CD8-positive, alpha-beta memory T cell (primary cell): Measurements from ENCODE around the gene OR1L6. TPM values are rescaled to one million over a fixed set of nuclear protein-coding genes. Genes with fewer than 3 reads are reported as not detected.

Source experiments
- CTCF ChIA-PET: fragments of 350-600 bp; sonication (Branson Sonifier 250); formaldehyde crosslinking; loops from one replicate; lab custom pipeline; 2021; ENCODE audit warnings: antibody characterized with exemption; lab: Charles Lee
- POLR2A ChIA-PET: fragments of 350-600 bp; sonication (Branson Sonifier 250); formaldehyde crosslinking; loops from one replicate; lab custom pipeline; 2021; ENCODE audit warnings: antibody characterized with exemption; lab: Charles Lee
- DNase-seq, 5 donors: peaks; one replicate each; pipeline versions ENCODE4 v3.0.0 to v3.0.0-alpha.2; 2020 to 2022; ENCODE audit warnings: mixed read lengths in 1 of 5
- H3K27ac ChIP-seq: one replicate; pipeline ENCODE4 v1.7.0; 2013; ENCODE audit warnings: low read depth, mild to moderate bottlenecking, low read length, moderate library complexity
- H3K27me3 ChIP-seq: 2 replicates; pipeline ENCODE4 v1.7.0; 2013; ENCODE audit warnings: low read length, mild to moderate bottlenecking; ENCODE audit not compliant: insufficient read depth, poor library complexity, severe bottlenecking
- H3K36me3 ChIP-seq: 2 replicates; pipeline ENCODE4 v1.7.0; 2013; ENCODE audit warnings: mild to moderate bottlenecking, low read length, moderate library complexity; ENCODE audit not compliant: insufficient read depth
- H3K4me1 ChIP-seq: 2 replicates; pipeline ENCODE4 v1.7.0; 2013; ENCODE audit warnings: mild to moderate bottlenecking, low read length, moderate library complexity; ENCODE audit not compliant: insufficient read depth
- H3K4me3 ChIP-seq: 2 replicates; pipeline ENCODE4 v1.7.0; 2013; ENCODE audit warnings: mild to moderate bottlenecking, low read length
- H3K9me3 ChIP-seq: 2 replicates; pipeline ENCODE4 v1.7.0; 2013; ENCODE audit warnings: mild to moderate bottlenecking, low read length
- H3K27ac Mint-ChIP-seq, 8 donors: one replicate each; pipeline ENCODE4 v1.8.0; 2020 to 2021; ENCODE audit warnings: mixed read lengths in 8 of 8, mild to moderate bottlenecking in 6 of 8, inconsistent platforms in 3 of 8, moderate library complexity in 3 of 8
- H3K27me3 Mint-ChIP-seq, 2 donors: one replicate each; pipeline ENCODE4 v1.8.0; 2020 to 2021; ENCODE audit warnings: mixed read lengths in 2 of 2, mild to moderate bottlenecking in 1 of 2, moderate library complexity in 1 of 2
- H3K36me3 Mint-ChIP-seq, 3 donors: one replicate each; pipeline ENCODE4 v1.8.0; 2020 to 2021; ENCODE audit warnings: mixed read lengths in 3 of 3, inconsistent platforms in 1 of 3, mild to moderate bottlenecking in 1 of 3
- H3K4me1 Mint-ChIP-seq, 3 donors: one replicate each; pipeline ENCODE4 v1.8.0; 2020 to 2021; ENCODE audit warnings: mixed read lengths in 3 of 3, inconsistent platforms in 1 of 3, mild to moderate bottlenecking in 1 of 3
- H3K4me3 Mint-ChIP-seq, 7 donors: one replicate each; pipeline ENCODE4 v1.8.0; 2020 to 2021; ENCODE audit warnings: mixed read lengths in 7 of 7, mild to moderate bottlenecking in 6 of 7, moderate library complexity in 4 of 7, inconsistent platforms in 2 of 7
- H3K9me3 Mint-ChIP-seq, 5 donors: one replicate each; pipeline ENCODE4 v1.8.0; 2020 to 2022; ENCODE audit warnings: mixed read lengths in 5 of 5, mild to moderate bottlenecking in 3 of 5, moderate library complexity in 2 of 5, inconsistent platforms in 1 of 5
- polyA plus RNA-seq: library from polyadenylated mRNA; unstranded; fragments of 300-500 nt; fragmentation: Illumina TruSeq; gene quantifications from one replicate; pipeline ENCODE4 v1.2.3, GENCODE V29; 2021
- total RNA-seq, 2 experiments: library from RNA; stranded (reverse); gene quantifications; one replicate each; pipeline ENCODE4 v1.2.3, GENCODE V29; 2021

The OR1L6 gene
- total RNA-seq (not detected), polyA plus RNA-seq (not detected)

GRCh38 chr9:122742003-122742402, at the start of gene OR1L6:
OR1L6 (plus strand) TSS chr9:122742303; CDS start chr9:122749848, 7,545 bp downstream.
- Mint-ChIP-seq H3K27ac (no peak within 1 kb of the TSS), H3K36me3 (peaks cover 0 to 13% (median 0%) of the 10 kb centered on the region in 3 donors), H3K27me3 (peaks cover 0 to 3% of the 10 kb centered on the region in 2 donors), H3K4me1 (no peaks in the 10 kb centered on the region), H3K9me3 (peaks cover 5 to 32% (median 13%) of the 10 kb centered on the region in 5 donors), H3K4me3 (no peak within 1 kb of the TSS)
- Histone ChIP-seq H3K4me3 (no peak within 1 kb of the TSS), H3K36me3 (no peaks in the 10 kb centered on the region), H3K27ac (no peak within 1 kb of the TSS), H3K27me3 (no peaks in the 10 kb centered on the region), H3K4me1 (no peaks in the 10 kb centered on the region), H3K9me3 (no peaks in the 10 kb centered on the region)
- DNase-seq: no peak
- ChIA-PET CTCF (no interaction called here), POLR2A (no interaction called here)

GRCh38 chr9:122695696-122696095, 46.4 kb upstream of the OR1L6 start:
- Histone ChIP-seq H3K36me3 (no peaks in the 10 kb centered on the region), H3K4me1 (no peaks in the 10 kb centered on the region), H3K9me3 (no peaks in the 10 kb centered on the region), H3K4me3 (no peak overlapping the region), H3K27me3 (no peaks in the 10 kb centered on the region), H3K27ac (no peak overlapping the region)
- ChIA-PET CTCF (no interaction called here), POLR2A (no interaction called here)
- Mint-ChIP-seq H3K27me3 (peaks cover under 1 to 6% of the 10 kb centered on the region in 2 donors), H3K4me1 (no peaks in the 10 kb centered on the region), H3K36me3 (peaks cover 0 to 19% (median 2%) of the 10 kb centered on the region in 3 donors), H3K4me3 (no peak overlapping the region), H3K27ac (no peak overlapping the region), H3K9me3 (peaks cover 16 to 29% (median 24%) of the 10 kb centered on the region in 5 donors)
- DNase-seq: no peak

GRCh38 chr9:122718038-122718437, 24.1 kb upstream of the OR1L6 start:
- ChIA-PET POLR2A (no interaction called here), CTCF (no interaction called here)
- peaks cover 4% of the 10 kb centered on the region in 2 donors for H3K27me3 Mint-ChIP-seq
- H3K4me1 Mint-ChIP-seq: no peaks in the 10 kb centered on the region
- H3K9me3 Mint-ChIP-seq: peaks cover 21 to 81% (median 60%) of the 10 kb centered on the region in 5 donors
- no peaks in the 10 kb centered on the region for H3K4me1 ChIP-seq
- H3K27me3 ChIP-seq: no peaks in the 10 kb centered on the region
- no peak for DNase-seq
- no peaks in the 10 kb centered on the region for H3K9me3 ChIP-seq
- H3K27ac ChIP-seq: no peak overlapping the region
- no peaks in the 10 kb centered on the region for H3K36me3 ChIP-seq
- no peak overlapping the region for H3K27ac Mint-ChIP-seq
- H3K36me3 Mint-ChIP-seq: peaks cover 0 to 20% (median 0%) of the 10 kb centered on the region in 3 donors
- H3K4me3 ChIP-seq: no peak overlapping the region
- no peak overlapping the region for H3K4me3 Mint-ChIP-seq

- Histone ChIP-seq H3K9me3 (no peaks in the 10 kb centered on the region), H3K27ac (no peak overlapping the region), H3K27me3 (no peaks in the 10 kb centered on the region), H3K4me3 (no peak overlapping the region), H3K36me3 (no peaks in the 10 kb centered on the region), H3K4me1 (no peaks in the 10 kb centered on the region)
- peaks cover 21 to 79% (median 61%) of the 10 kb centered on the region in 5 donors for H3K9me3 Mint-ChIP-seq
- H3K4me1 Mint-ChIP-seq: no peaks in the 10 kb centered on the region
- CTCF ChIA-PET: no interaction called here
- H3K36me3 Mint-ChIP-seq: peaks cover 0 to 11% (median 1%) of the 10 kb centered on the region in 3 donors
- POLR2A ChIA-PET: no interaction called here
- no peak overlapping the region for H3K27ac Mint-ChIP-seq
- peaks cover 4% of the 10 kb centered on the region in 2 donors for H3K27me3 Mint-ChIP-seq
- DNase-seq: no peak
- no peak overlapping the region for H3K4me3 Mint-ChIP-seq
Measured at GRCh38 chr9:122719218-122719617, 22.9 kb upstream of the OR1L6 start.

GRCh38 chr9:122723690-122724089, 18.4 kb upstream of the OR1L6 start, which contains the start of gene OR1L4:
OR1L4 (plus strand) TSS chr9:122723990; CDS start chr9:122723990, 0 bp downstream.
- Mint-ChIP-seq H3K27me3 (peaks cover 2 to 4% of the 10 kb centered on the region in 2 donors), H3K4me1 (no peaks in the 10 kb centered on the region), H3K9me3 (peaks cover 21 to 79% (median 70%) of the 10 kb centered on the region in 5 donors), H3K36me3 (peaks cover 2 to 17% (median 7%) of the 10 kb centered on the region in 3 donors), H3K4me3 (no peak within 1 kb of the TSS), H3K27ac (no peak within 1 kb of the TSS)
- Histone ChIP-seq H3K27me3 (no peaks in the 10 kb centered on the region), H3K9me3 (peaks cover 17% of the 10 kb centered on the region), H3K4me3 (no peak within 1 kb of the TSS), H3K27ac (no peak within 1 kb of the TSS), H3K36me3 (no peaks in the 10 kb centered on the region), H3K4me1 (no peaks in the 10 kb centered on the region)
- ChIA-PET POLR2A (no interaction called here), CTCF (no interaction called here)
- DNase-seq: no peak

- no peaks in the 10 kb centered on the region for H3K9me3 ChIP-seq
- no peak overlapping the region for H3K27ac ChIP-seq
- no peaks in the 10 kb centered on the region for H3K36me3 ChIP-seq
- peaks cover 25 to 44% (median 34%) of the 10 kb centered on the region in 5 donors for H3K9me3 Mint-ChIP-seq
- peaks cover 0 to 43% (median 1%) of the 10 kb centered on the region in 3 donors for H3K36me3 Mint-ChIP-seq
- H3K4me1 ChIP-seq: no peaks in the 10 kb centered on the region
- CTCF ChIA-PET: no interaction called here
- H3K4me3 Mint-ChIP-seq: no peak overlapping the region
- H3K27me3 ChIP-seq: no peaks in the 10 kb centered on the region
- H3K27me3 Mint-ChIP-seq: peaks cover 8 to 31% of the 10 kb centered on the region in 2 donors
- H3K4me1 Mint-ChIP-seq: no peaks in the 10 kb centered on the region
- H3K27ac Mint-ChIP-seq: no peak overlapping the region
- DNase-seq: no peak
- no peak overlapping the region for H3K4me3 ChIP-seq
- POLR2A ChIA-PET: no interaction called here
Measured at GRCh38 chr9:122754825-122755224, 12.7 kb downstream of the OR1L6 start.

- no peaks in the 10 kb centered on the region for H3K9me3 ChIP-seq
- H3K36me3 Mint-ChIP-seq: peaks cover 0 to 50% (median 2%) of the 10 kb centered on the region in 3 donors
- no peak overlapping the region for H3K27ac ChIP-seq
- no peak for DNase-seq
- no peaks in the 10 kb centered on the region for H3K4me1 Mint-ChIP-seq
- no peak overlapping the region for H3K27ac Mint-ChIP-seq
- ChIA-PET POLR2A (no interaction called here), CTCF (no interaction called here)
- peaks cover 9 to 10% of the 10 kb centered on the region in 2 donors for H3K27me3 Mint-ChIP-seq
- peaks cover 28 to 57% (median 47%) of the 10 kb centered on the region in 5 donors for H3K9me3 Mint-ChIP-seq
- no peaks in the 10 kb centered on the region for H3K36me3 ChIP-seq
- H3K4me3 ChIP-seq: no peak overlapping the region
- H3K4me1 ChIP-seq: no peaks in the 10 kb centered on the region
- no peak overlapping the region for H3K4me3 Mint-ChIP-seq
- H3K27me3 ChIP-seq: no peaks in the 10 kb centered on the region
Measured at GRCh38 chr9:122767817-122768216, 25.7 kb downstream of the OR1L6 start.

GRCh38 chr9:122777052-122777451, 34.9 kb downstream of the OR1L6 start:
- ChIA-PET POLR2A (no interaction called here), CTCF (no interaction called here)
- Histone ChIP-seq H3K27me3 (no peaks in the 10 kb centered on the region), H3K27ac (no peak overlapping the region), H3K4me3 (no peak overlapping the region), H3K9me3 (no peaks in the 10 kb centered on the region), H3K4me1 (no peaks in the 10 kb centered on the region), H3K36me3 (no peaks in the 10 kb centered on the region)
- peaks cover 9 to 18% (median 12%) of the 10 kb centered on the region in 5 donors for H3K9me3 Mint-ChIP-seq
- no peak overlapping the region for H3K4me3 Mint-ChIP-seq
- H3K27me3 Mint-ChIP-seq: peaks cover 1 to 4% of the 10 kb centered on the region in 2 donors
- no peak for DNase-seq
- H3K4me1 Mint-ChIP-seq: no peaks in the 10 kb centered on the region
- peaks cover 0 to 11% (median 0%) of the 10 kb centered on the region in 3 donors for H3K36me3 Mint-ChIP-seq
- no peak overlapping the region for H3K27ac Mint-ChIP-seq
